Measurements from ENCODE around the gene AP1B1. TPM values are rescaled to one million over a fixed set of nuclear protein-coding genes. Genes with fewer than 3 reads are reported as not detected.
A peak's percentile ranks its signal among the peaks of the same experiment; 100 is the strongest.

Gene AP1B1
- total RNA-seq, 1 experiment from 2014 or later: 68.1 TPM

DNA sequence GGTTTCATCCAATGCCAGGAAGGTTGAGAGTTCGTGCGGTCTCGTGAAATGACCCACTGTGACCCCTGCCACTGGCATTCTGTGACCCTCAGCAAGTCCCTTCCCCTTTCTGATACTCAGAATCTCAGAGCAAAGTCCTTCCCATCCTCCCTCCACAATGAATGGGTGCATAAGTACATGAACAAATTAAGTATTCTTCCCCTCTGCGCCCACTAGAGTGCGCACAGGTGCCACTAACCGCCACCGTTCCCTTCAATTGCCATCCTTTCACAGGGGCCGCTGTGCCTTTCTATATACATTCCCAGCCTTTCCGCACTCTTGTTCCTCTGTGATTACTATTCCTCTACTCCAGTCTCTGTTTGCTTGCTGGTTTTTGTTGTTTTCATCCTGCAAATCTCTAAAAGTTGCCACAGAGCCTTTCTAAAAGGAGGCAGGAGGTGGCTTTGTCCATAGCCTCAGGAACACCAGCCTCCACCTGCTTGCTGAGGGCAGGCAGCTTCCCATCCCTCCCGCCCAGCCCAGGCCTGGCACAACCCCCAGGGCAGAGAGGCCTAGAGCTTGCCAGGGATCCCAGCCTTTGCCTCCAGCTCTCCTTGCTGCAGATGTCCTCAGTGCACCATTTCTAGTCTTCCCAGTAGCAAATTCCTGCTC, 6.7 kb upstream of the AP1B1 start:
- no peaks in the 10 kb centered on the region for H3K36me3 ChIP-seq (ENCODE audit: insufficient read depth, low read length, poor library complexity, severe bottlenecking)
- intact Hi-C loops (cut with micrococcal nuclease; ENCODE audit: unreplicated experiment): loop anchor here (1.0 to 10.0 kb wide), 2 partner anchors 110 to 694 kb away; no protein-coding TSS in a partner anchor
- TF ChIP-seq EZH2 (IDR thresholded peaks at IDR 0.05; ENCODE audit: borderline replicate concordance, low read depth, low read length, poor library complexity, severe bottlenecking): no peak
- TF ChIP-seq, protein P1, sequence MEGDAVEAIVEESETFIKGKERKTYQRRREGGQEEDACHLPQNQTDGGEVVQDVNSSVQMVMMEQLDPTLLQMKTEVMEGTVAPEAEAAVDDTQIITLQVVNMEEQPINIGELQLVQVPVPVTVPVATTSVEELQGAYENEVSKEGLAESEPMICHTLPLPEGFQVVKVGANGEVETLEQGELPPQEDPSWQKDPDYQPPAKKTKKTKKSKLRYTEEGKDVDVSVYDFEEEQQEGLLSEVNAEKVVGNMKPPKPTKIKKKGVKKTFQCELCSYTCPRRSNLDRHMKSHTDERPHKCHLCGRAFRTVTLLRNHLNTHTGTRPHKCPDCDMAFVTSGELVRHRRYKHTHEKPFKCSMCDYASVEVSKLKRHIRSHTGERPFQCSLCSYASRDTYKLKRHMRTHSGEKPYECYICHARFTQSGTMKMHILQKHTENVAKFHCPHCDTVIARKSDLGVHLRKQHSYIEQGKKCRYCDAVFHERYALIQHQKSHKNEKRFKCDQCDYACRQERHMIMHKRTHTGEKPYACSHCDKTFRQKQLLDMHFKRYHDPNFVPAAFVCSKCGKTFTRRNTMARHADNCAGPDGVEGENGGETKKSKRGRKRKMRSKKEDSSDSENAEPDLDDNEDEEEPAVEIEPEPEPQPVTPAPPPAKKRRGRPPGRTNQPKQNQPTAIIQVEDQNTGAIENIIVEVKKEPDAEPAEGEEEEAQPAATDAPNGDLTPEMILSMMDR (conservative IDR thresholded peaks at IDR 0.05; ENCODE audit: low read depth, low read length): peak; percentile 93
- H3K9me3 ChIP-seq (ENCODE audit: low read depth, low read length, poor library complexity, severe bottlenecking): no peaks in the 10 kb centered on the region
- POLR2A ChIA-PET (ENCODE audit: low non-redundant PET): no interaction called here
- H3K27me3 ChIP-seq (replicated peaks; ENCODE audit: insufficient read depth, low read depth, low read length, poor library complexity): no peaks in the 10 kb centered on the region
- CTCF ChIA-PET: interaction anchor here (0.5 to 0.6 kb wide), 2 partner anchors 23 to 216 kb away, joined by 3 to 7 read pairs; no protein-coding TSS in a partner anchor
- no TSS peak for BruUV-seq (replicated peaks)
- H3K4me3 ChIP-seq (ENCODE audit: low read depth, low read length, poor library complexity, severe bottlenecking): no peak overlapping the region
- peak; percentile 87 for DNase-seq (ENCODE audit: low spot score)
- no peak overlapping the region for H3K27ac ChIP-seq (ENCODE audit: low read depth, low read length, poor library complexity, severe bottlenecking)
- H3K4me1 ChIP-seq (ENCODE audit: insufficient read depth, low read length, poor library complexity, severe bottlenecking): no peaks in the 10 kb centered on the region

DNA sequence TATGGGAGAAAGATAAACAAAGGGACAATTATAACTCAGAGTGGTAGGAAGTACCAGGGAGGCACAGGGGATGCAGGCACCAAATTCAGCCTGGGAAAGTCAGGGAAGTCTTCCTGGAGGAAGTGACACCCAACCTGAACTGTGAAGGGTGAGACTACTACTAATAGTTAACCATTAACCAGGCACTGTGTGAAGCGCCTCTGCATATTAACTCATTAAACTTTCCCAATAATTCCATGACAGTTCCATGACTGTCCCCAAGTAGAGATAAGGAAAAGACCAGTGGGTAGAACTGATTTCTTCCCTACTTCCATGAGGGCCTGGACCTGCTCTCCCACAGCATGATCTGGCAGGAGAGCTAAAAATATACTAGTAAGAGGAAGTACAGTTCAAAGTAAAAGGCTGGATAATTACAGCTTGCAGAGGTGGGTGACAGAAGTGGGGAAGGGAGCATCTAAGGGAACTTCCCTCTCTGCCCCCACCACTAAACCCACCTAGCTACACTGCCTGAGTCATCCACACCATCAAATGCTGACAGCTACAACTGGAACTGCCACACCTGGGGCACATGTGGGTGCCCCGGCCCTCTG, 4.7 kb upstream of the AP1B1 start:
- H3K9me3 ChIP-seq (ENCODE audit: low read depth, low read length, poor library complexity, severe bottlenecking): no peaks in the 10 kb centered on the region
- H3K4me1 ChIP-seq (ENCODE audit: insufficient read depth, low read length, poor library complexity, severe bottlenecking): peaks cover 3% of the 10 kb centered on the region
- CTCF ChIA-PET: no interaction called here
- no peak for DNase-seq (ENCODE audit: low spot score)
- intact Hi-C loops (cut with micrococcal nuclease; ENCODE audit: unreplicated experiment): loop anchor here (10.0 kb wide), 1 partner anchor 112 kb away; no protein-coding TSS in a partner anchor
- POLR2A ChIA-PET (ENCODE audit: low non-redundant PET): no interaction called here
- H3K4me3 ChIP-seq (ENCODE audit: low read depth, low read length, poor library complexity, severe bottlenecking): no peak overlapping the region
- no peak overlapping the region for H3K27ac ChIP-seq (ENCODE audit: low read depth, low read length, poor library complexity, severe bottlenecking)
- H3K36me3 ChIP-seq (ENCODE audit: insufficient read depth, low read length, poor library complexity, severe bottlenecking): no peaks in the 10 kb centered on the region
- no peaks in the 10 kb centered on the region for H3K27me3 ChIP-seq (replicated peaks; ENCODE audit: insufficient read depth, low read depth, low read length, poor library complexity)
- no TSS peak for BruUV-seq (replicated peaks)
- TF ChIP-seq, protein P1 (conservative IDR thresholded peaks at IDR 0.05; ENCODE audit: low read depth, low read length): no peak
- TF ChIP-seq EZH2 (IDR thresholded peaks at IDR 0.05; ENCODE audit: borderline replicate concordance, low read depth, low read length, poor library complexity, severe bottlenecking): no peak

DNA sequence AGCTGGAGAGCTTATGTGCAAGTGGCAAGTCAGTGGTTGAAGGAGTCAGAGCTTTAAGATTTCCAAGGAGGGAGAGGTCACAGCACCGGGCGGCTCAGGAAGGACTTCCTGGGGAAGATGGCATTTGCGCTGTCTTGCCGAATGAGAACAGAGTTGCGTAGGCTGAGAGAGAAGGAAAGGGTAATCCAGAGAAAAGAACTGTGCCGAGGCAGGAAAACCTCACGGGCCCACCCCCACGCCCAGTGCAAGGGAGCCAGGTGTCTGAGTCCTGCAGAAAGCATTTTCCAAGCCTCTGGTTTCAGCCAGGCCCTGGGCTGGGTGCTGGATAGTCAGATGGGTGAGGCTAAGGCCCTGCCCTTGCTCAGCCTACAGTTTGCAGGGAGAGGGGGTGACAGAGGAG, 3.2 kb upstream of the AP1B1 start:
- Histone ChIP-seq H3K27ac (ENCODE audit: low read depth, low read length, poor library complexity, severe bottlenecking) (no peak overlapping the region), H3K4me3 (ENCODE audit: low read depth, low read length, poor library complexity, severe bottlenecking) (no peak overlapping the region), H3K36me3 (ENCODE audit: insufficient read depth, low read length, poor library complexity, severe bottlenecking) (no peaks in the 10 kb centered on the region), H3K4me1 (ENCODE audit: insufficient read depth, low read length, poor library complexity, severe bottlenecking) (peaks cover 3% of the 10 kb centered on the region), H3K9me3 (ENCODE audit: low read depth, low read length, poor library complexity, severe bottlenecking) (no peaks in the 10 kb centered on the region), H3K27me3 (replicated peaks; ENCODE audit: insufficient read depth, low read depth, low read length, poor library complexity) (no peaks in the 10 kb centered on the region)
- BruUV-seq (replicated peaks): no TSS peak
- DNase-seq (ENCODE audit: low spot score): no peak
- CTCF ChIA-PET: no interaction called here
- TF ChIP-seq, protein P1 (conservative IDR thresholded peaks at IDR 0.05; ENCODE audit: low read depth, low read length): no peak
- TF ChIP-seq EZH2 (IDR thresholded peaks at IDR 0.05; ENCODE audit: borderline replicate concordance, low read depth, low read length, poor library complexity, severe bottlenecking): no peak
- intact Hi-C loops (cut with micrococcal nuclease; ENCODE audit: unreplicated experiment): loop anchor here (10.0 kb wide), 1 partner anchor 113 kb away; no protein-coding TSS in a partner anchor
- POLR2A ChIA-PET (ENCODE audit: low non-redundant PET): no interaction called here
